C1 segment of cervical spinal cord (tissue), 14 donors: Measurements from ENCODE around the gene UNC80.
A peak's percentile ranks its signal among the peaks of the same experiment; 100 is the strongest.

Source experiments
- DNase-seq, 14 donors: peaks; one replicate each; lab custom pipeline; 2025; lab: John Stamatoyannopoulos, UW

Gene UNC80

GRCh38 chr2:209908511-209908910 lies 136.9 kb downstream of the UNC80 start:
- DNase-seq, result no peak

GRCh38 chr2:209911486-209911885 lies 139.9 kb downstream of the UNC80 start:
- DNase-seq, result no peak

GRCh38 chr2:209913786-209914345 lies 142.2 kb downstream of the UNC80 start:
- DNase-seq, result peak in 1 of 14 donors; percentile 75

GRCh38 chr2:209917154-209917771 lies 145.6 kb downstream of the UNC80 start:
- no peak for DNase-seq

GRCh38 chr2:209918251-209918650 lies 146.6 kb downstream of the UNC80 start:
- no peak for DNase-seq

- no peak for DNase-seq
Measured at GRCh38 chr2:209922116-209922515, 150.5 kb downstream of the UNC80 start.

- no peak for DNase-seq
Measured at GRCh38 chr2:209929369-209929768, 157.7 kb downstream of the UNC80 start.

GRCh38 chr2:209933499-209934483 lies 162.2 kb downstream of the UNC80 start:
- peak in 9 of 14 donors; percentile 4 to 38 (median 20) for DNase-seq

GRCh38 chr2:209936106-209936666 lies 164.6 kb downstream of the UNC80 start:
- no peak for DNase-seq

GRCh38 chr2:209937893-209938292 lies 166.3 kb downstream of the UNC80 start:
- DNase-seq, result no peak

GRCh38 chr2:209938906-209939305 lies 167.3 kb downstream of the UNC80 start:
- DNase-seq, result no peak

GRCh38 chr2:209940936-209941335 lies 169.3 kb downstream of the UNC80 start:
- no peak for DNase-seq

- DNase-seq, result no peak
Measured at GRCh38 chr2:209942426-209942825, 170.8 kb downstream of the UNC80 start.

- DNase-seq, result no peak
Measured at GRCh38 chr2:209942936-209943605, 171.4 kb downstream of the UNC80 start.

- no peak for DNase-seq
Measured at GRCh38 chr2:209943776-209944175, 172.1 kb downstream of the UNC80 start.

- DNase-seq, result no peak
Measured at GRCh38 chr2:209946539-209946938, 174.9 kb downstream of the UNC80 start.

- no peak for DNase-seq
Measured at GRCh38 chr2:209956271-209956670, 184.6 kb downstream of the UNC80 start.

GRCh38 chr2:209958016-209958415 lies 186.4 kb downstream of the UNC80 start:
- no peak for DNase-seq

- DNase-seq, result no peak
Measured at GRCh38 chr2:209960045-209960444, 188.4 kb downstream of the UNC80 start.

- peak in 2 of 14 donors; percentile 6 to 30 for DNase-seq
Measured at GRCh38 chr2:209960676-209961630, 189.3 kb downstream of the UNC80 start.
